ACC112 (cell line): ENCODE data around the gene PRKD1.
A peak's percentile ranks its signal among the peaks of the same experiment; 100 is the strongest.

Experiments
- H2AFZ ChIP-seq: fragments of 200-600 bp; sonication (generic); one replicate; pipeline ENCODE4 v1.6.0; 2017; ENCODE audit warnings: antibody characterized with exemption, low read length; ENCODE audit not compliant: unreplicated experiment
- H3K27ac ChIP-seq: fragments of 200-600 bp; sonication (generic); 2 replicates; pipeline ENCODE4 v1.5.1; 2014; ENCODE audit warnings: low read depth, mild to moderate bottlenecking, antibody characterized with exemption, low read length, moderate library complexity
- H3K27me3 ChIP-seq: fragments of 200-600 bp; sonication (generic); 2 replicates; pipeline ENCODE4 v1.6.1; 2014; ENCODE audit warnings: mild to moderate bottlenecking, antibody characterized with exemption, low read length, moderate library complexity, mixed read lengths; ENCODE audit not compliant: insufficient read depth
- H3K36me3 ChIP-seq: fragments of 200-600 bp; sonication (generic); 2 replicates; pipeline ENCODE4 v1.6.1; 2016; ENCODE audit warnings: mild to moderate bottlenecking, antibody characterized with exemption, low read length, moderate library complexity, mixed read lengths; ENCODE audit not compliant: insufficient read depth
- H3K4me1 ChIP-seq: fragments of 200-600 bp; sonication (generic); one replicate; pipeline ENCODE4 v1.6.1; 2016; ENCODE audit warnings: low read length, mixed read lengths; ENCODE audit not compliant: insufficient read depth, unreplicated experiment, control insufficient read depth
- H3K4me3 ChIP-seq: fragments of 200-600 bp; sonication (generic); 2 replicates; pipeline ENCODE4 v1.5.1; 2014; ENCODE audit warnings: mild to moderate bottlenecking, low read depth, low read length
- H3K79me2 ChIP-seq: fragments of 200-600 bp; sonication (generic); one replicate; pipeline ENCODE4 v1.6.0; 2016; ENCODE audit warnings: low read length; ENCODE audit not compliant: control insufficient read depth, unreplicated experiment, insufficient read depth

PRKD1 gene

DNA sequence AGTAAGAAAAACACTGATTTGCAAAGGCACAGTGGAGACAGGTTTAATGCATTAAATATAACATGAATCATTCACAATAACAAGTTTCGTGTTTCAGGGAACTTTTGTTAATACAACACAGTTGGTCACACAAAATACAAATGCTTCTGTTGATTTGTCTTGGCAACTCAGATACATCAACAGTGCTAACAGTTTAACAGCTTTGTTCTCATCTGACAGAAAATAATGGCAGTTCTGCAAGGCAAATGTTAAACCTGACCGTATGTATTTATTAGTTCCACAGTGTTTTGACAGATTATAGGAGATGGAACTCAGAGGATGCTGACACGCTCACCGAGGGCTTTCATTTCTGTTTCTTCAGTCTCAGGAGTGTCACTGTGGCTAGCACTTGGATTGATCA lies 350.7 kb downstream of the PRKD1 start:
- H3K79me2 ChIP-seq: no peaks in the 10 kb centered on the region
- H3K27ac ChIP-seq: no peak overlapping the region
- H3K36me3 ChIP-seq: no peaks in the 10 kb centered on the region
- no peaks in the 10 kb centered on the region for H3K27me3 ChIP-seq
- no peak overlapping the region for H2AFZ ChIP-seq
- H3K4me3 ChIP-seq: no peak overlapping the region
- no peaks in the 10 kb centered on the region for H3K4me1 ChIP-seq

DNA sequence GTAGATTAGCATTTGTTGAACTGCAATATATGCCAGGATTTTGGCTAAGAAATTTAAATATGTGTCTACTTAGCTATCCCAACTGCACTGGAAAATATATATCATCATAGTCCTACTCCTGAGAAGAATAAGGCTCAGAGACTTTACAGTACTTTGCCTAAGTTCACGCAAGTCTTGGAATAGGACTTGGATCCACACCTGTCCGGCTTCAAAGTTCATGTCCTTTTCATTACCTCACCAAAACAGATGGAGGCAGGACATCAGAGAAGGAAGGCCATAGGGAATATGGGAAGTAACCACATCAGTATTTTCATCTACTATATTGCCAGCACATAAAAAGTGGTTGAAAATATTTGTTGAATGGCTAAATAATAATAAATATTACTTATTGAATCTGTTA lies 358.5 kb downstream of the PRKD1 start:
- Histone ChIP-seq H3K79me2 (no peaks in the 10 kb centered on the region), H2AFZ (no peak overlapping the region), H3K27me3 (no peaks in the 10 kb centered on the region), H3K36me3 (no peaks in the 10 kb centered on the region), H3K4me3 (no peak overlapping the region), H3K27ac (no peak overlapping the region), H3K4me1 (no peaks in the 10 kb centered on the region)

DNA sequence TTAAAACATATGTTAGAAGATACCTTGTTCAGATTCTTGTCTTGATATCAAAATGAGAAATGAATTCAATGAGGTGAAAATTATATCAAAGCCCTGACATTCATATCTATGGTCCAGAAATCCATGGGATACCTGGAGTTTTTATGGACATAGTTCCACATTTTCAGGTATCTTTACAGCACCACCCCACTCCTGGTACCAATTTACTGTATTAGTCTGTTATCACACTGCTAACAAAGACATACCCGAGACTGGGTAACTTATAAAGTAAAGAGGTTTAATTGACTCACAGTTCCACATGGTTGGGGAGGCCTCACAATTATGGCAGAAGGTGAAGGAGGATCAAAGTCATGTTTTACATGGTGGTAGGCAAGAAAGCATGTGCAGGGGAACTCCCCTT lies 361.5 kb downstream of the PRKD1 start:
- no peaks in the 10 kb centered on the region for H3K4me1 ChIP-seq
- H3K79me2 ChIP-seq: no peaks in the 10 kb centered on the region
- H3K27ac ChIP-seq: no peak overlapping the region
- no peak overlapping the region for H3K4me3 ChIP-seq
- H3K27me3 ChIP-seq: no peaks in the 10 kb centered on the region
- no peaks in the 10 kb centered on the region for H3K36me3 ChIP-seq
- H2AFZ ChIP-seq: no peak overlapping the region

DNA sequence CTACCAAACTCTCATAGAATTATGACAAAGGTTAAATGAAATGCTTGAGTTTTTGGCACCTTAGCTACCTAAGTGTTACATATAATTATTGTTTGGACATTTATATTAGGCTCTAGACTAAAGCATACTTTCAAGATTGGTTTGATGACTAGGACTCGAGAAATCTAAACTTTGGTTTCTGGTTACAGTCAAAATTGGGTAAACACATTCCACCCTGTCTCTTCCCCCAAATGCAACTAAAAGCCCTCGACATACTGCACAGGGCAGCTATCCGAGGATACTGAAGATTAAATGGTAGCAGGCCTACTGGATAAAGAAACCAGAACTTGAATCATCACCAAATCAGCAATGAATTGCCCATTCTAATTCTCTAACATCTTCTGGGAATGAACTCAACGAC lies 369.1 kb downstream of the PRKD1 start:
- Histone ChIP-seq H3K79me2 (no peaks in the 10 kb centered on the region), H3K36me3 (no peaks in the 10 kb centered on the region), H3K4me3 (no peak overlapping the region), H3K27ac (no peak overlapping the region), H3K4me1 (no peaks in the 10 kb centered on the region), H2AFZ (no peak overlapping the region), H3K27me3 (no peaks in the 10 kb centered on the region)

DNA sequence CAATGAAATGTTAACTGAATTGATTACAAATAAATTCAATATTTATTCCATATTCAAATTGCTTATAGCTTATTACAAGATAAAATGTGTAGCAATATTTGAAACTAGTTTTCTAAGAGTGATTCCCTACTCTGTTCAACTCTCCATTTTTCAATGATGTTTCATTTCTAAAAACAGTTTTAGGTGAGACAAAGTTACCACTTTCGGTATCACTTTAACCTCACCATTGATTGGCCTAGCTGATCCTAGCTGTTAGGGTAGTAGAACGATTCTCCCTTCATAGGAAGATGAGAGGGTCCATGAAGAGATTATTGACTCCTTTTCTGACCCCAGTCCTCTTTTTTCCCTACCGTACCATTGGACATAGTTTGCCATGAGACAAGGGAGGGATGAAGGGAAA lies 373.3 kb downstream of the PRKD1 start:
- H3K4me1 ChIP-seq: no peaks in the 10 kb centered on the region
- H3K27ac ChIP-seq: no peak overlapping the region
- H3K27me3 ChIP-seq: no peaks in the 10 kb centered on the region
- no peaks in the 10 kb centered on the region for H3K79me2 ChIP-seq
- no peak overlapping the region for H2AFZ ChIP-seq
- H3K36me3 ChIP-seq: no peaks in the 10 kb centered on the region
- no peak overlapping the region for H3K4me3 ChIP-seq

DNA sequence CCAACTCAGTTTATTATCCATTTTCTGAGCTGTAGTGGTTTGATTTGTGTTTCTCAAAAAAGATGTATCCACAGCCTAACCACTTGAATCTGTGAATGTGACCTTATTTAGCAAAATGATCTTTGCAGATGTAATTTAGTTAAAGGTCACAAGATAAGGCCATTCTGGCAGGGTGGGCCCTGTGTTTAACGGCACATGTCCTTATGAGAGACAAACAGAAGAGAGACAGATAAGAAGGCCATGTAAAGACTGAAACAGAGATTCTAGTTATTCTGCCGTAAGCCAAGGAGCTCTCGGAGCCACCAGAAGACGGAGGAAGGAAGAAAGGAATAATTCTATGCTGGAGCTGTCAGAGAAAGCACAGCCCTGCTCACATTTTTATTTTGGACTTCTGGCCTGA lies 374.2 kb downstream of the PRKD1 start:
- no peak overlapping the region for H2AFZ ChIP-seq
- no peak overlapping the region for H3K4me3 ChIP-seq
- no peaks in the 10 kb centered on the region for H3K36me3 ChIP-seq
- no peaks in the 10 kb centered on the region for H3K4me1 ChIP-seq
- H3K27me3 ChIP-seq: no peaks in the 10 kb centered on the region
- no peak overlapping the region for H3K27ac ChIP-seq
- no peaks in the 10 kb centered on the region for H3K79me2 ChIP-seq

DNA sequence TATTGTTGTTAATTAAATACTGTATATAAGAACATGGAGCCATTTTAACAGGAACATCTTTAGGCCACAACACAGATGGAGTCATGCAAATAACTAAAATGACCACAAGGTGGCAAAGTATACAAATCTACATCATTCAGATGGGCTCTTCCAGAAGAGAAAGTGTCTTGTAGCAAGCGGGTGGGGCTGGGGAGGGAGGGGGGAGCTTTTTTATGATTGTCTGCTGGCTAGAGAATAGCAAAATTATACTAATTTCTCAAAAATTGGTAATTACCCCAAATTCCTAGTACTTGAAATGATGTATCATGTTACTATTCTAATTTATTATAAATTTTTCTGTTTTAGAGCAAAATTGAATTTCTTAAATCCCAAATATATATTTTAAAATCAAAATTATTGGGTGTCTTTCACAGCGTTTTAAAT lies 378.7 kb downstream of the PRKD1 start:
- no peak overlapping the region for H3K27ac ChIP-seq
- no peak overlapping the region for H3K4me3 ChIP-seq
- peak overlapping the region; percentile 65 for H2AFZ ChIP-seq
- H3K27me3 ChIP-seq: no peaks in the 10 kb centered on the region
- H3K4me1 ChIP-seq: no peaks in the 10 kb centered on the region
- H3K79me2 ChIP-seq: no peaks in the 10 kb centered on the region
- no peaks in the 10 kb centered on the region for H3K36me3 ChIP-seq

DNA sequence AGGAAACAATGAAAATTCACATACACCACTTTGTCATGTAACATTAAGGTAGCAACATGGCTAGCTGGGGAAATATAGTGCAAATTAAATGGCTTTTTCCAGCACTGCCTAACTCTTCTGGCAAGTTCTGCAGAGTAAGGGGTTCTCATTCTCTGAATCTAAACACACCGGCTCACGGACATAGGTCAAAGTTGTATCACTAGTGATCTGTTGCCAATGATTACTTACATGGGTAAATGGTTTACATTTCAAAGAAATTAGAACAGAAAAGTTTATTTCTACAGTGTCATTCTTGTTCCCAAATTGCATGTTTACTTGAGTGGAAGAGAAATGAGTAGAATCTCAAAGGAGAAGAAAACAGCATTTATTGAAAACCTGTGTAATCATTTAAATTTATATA lies 381.9 kb downstream of the PRKD1 start:
- H3K4me3 ChIP-seq: no peak overlapping the region
- H3K4me1 ChIP-seq: no peaks in the 10 kb centered on the region
- no peak overlapping the region for H2AFZ ChIP-seq
- no peaks in the 10 kb centered on the region for H3K79me2 ChIP-seq
- H3K27ac ChIP-seq: no peak overlapping the region
- no peaks in the 10 kb centered on the region for H3K36me3 ChIP-seq
- H3K27me3 ChIP-seq: no peaks in the 10 kb centered on the region

DNA sequence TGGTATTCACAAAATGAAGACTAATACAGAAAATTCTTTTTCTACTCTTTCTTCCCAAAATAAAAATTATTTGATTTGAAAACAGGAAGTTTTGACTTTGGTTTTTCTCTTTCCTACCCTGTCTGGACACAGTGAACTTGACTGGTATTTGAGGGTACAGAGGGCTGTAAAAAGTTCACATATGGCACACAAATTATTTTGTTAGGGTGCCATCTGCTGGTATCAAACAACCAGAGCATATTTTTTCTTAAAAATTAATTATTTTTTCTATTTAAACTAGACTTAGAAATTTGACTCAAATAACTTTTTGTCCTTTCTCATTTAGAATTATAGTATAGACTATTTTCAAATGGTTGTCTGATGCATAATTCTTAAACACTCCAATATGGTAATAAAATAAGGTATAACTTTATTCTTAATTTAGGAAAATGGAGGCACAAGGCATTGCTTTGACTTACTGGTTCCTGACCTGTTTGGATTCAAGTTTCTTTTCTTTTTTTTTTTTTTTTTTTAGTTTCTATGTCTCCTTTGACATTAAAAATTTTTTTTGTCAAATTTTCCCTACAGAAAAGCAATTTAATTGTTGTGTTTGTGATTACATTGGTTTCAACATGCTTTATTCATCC lies 390.6 kb downstream of the PRKD1 start:
- Histone ChIP-seq H3K36me3 (no peaks in the 10 kb centered on the region), H3K27me3 (no peaks in the 10 kb centered on the region), H3K4me1 (no peaks in the 10 kb centered on the region), H3K79me2 (no peaks in the 10 kb centered on the region), H3K27ac (no peak overlapping the region), H3K4me3 (no peak overlapping the region), H2AFZ (no peak overlapping the region)

DNA sequence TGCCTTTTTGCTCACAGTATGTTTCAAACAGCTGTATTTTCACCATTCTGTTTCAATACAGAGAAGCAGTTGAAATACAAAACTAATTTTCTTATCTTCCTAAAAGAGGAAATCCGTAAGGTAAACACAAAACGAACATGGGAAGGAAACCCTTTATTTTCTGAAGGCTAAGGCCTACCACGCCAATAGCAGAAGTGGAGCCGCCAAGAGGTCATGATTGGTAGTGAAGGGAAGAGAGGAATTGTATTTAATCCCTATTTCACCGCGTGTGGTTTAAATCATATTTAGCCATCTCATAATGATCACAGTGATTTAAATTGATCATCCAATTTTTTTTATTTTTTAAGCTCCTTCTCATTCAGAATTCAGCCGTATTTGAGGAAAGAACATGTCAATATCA lies 398.2 kb downstream of the PRKD1 start:
- Histone ChIP-seq H3K27ac (no peak overlapping the region), H3K4me1 (no peaks in the 10 kb centered on the region), H3K27me3 (no peaks in the 10 kb centered on the region), H3K4me3 (no peak overlapping the region), H3K36me3 (no peaks in the 10 kb centered on the region), H2AFZ (no peak overlapping the region), H3K79me2 (no peaks in the 10 kb centered on the region)

DNA sequence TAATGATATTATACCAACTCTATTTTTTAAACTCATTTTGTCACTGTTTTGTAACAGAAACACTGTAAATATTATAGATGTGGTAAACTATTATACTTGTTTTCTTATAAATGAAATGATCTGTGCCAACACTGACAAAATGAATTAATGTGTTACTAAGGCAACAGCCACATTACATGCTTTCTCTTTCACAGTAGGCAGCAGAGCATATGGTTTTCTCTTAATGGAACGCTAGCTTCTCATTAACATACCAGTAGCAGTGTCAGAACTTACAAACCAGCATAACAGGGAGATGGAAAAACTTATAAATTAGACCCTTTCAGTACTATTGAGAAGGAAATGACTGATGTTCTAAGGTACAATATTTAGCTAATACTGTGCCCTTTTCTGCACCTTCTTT lies 398.8 kb downstream of the PRKD1 start:
- H3K4me3 ChIP-seq: no peak overlapping the region
- H2AFZ ChIP-seq: peak overlapping the region; percentile 39
- H3K27ac ChIP-seq: no peak overlapping the region
- H3K79me2 ChIP-seq: no peaks in the 10 kb centered on the region
- H3K4me1 ChIP-seq: no peaks in the 10 kb centered on the region
- H3K36me3 ChIP-seq: no peaks in the 10 kb centered on the region
- no peaks in the 10 kb centered on the region for H3K27me3 ChIP-seq
